ENCODE results near the gene LRRC32. TPM values are rescaled to one million over a fixed set of nuclear protein-coding genes. Genes with fewer than 3 reads are reported as not detected.

LRRC32 gene
- total and polyA plus RNA-seq, 9 of the 15 experiments (the other 6 are each of a cell fraction or from before 2014, with no cell fraction given): 0.10 to 0.50 (median 0.19) TPM; not detected in 5

DNA sequence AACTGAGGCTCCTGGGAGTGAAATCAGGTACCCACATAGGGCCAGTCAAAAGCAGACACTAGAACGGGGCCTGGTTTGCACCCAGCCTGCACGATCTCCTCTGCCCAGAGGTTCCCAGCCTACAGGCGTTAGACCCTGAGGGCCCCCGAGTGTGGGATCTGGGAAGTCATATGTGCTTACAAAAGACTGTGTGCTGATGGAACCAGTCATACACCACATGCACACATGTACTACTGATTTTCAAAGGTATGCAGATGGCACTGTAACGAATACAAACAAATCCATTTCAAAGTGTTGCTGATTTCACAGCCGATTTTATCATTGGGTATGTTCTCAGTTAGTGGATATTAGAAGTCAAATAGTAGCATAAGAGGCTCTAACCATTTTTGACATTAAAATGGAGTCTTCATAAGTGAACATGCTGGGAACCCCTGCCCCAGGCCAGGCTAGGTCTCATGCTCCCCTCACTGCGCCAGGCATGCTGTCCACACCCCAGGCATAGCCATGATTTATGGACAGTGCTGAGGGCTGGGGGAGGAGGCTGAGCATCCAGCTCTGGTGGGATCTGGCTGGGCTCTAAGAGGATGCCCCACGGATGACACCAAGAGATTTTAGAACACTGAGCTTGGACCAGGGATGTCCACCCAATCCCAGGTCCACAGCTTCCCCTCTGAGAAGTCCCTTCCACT lies 38.6 kb upstream of the LRRC32 start:
- Histone ChIP-seq H3K9me1 (ENCODE audit: control insufficient read depth, insufficient read depth, low read length) (no peaks in the 10 kb centered on the region), H3K4me1 (replicated peaks in 1 of 2; ENCODE audit: control insufficient read depth in 2 of 2, insufficient read depth in 2 of 2, low read length in 2 of 2) (peaks cover 8 to 22% of the 10 kb centered on the region in 2 experiments; a peak in 4 of 5 replicates), H3K79me2 (ENCODE audit: control insufficient read depth, insufficient read depth, low read length) (no peaks in the 10 kb centered on the region), H2AFZ (ENCODE audit: low read depth, low read length) (no peak overlapping the region), H3K4me3 (no peak overlapping the region), H4K20me1 (replicated peaks; ENCODE audit: control insufficient read depth, insufficient read depth, low read length) (no peaks in the 10 kb centered on the region), H3K9me3 (replicated peaks; ENCODE audit: control insufficient read depth, insufficient read depth, low read depth, low read length) (0 out of 2 replicates have a peak, but pooled peaks cover 3% of the 10 kb centered on the region), H3K9ac (ENCODE audit: insufficient read depth in 1 of 2, low read depth in 2 of 2, low read length in 2 of 2) (peak overlapping the region in 1 of 2 experiments; percentile 65; a peak in 1 of 4 replicates), H3K27ac (ENCODE audit: extremely low read depth, low read depth, low read length) (no peak overlapping the region), H3K36me3 (ENCODE audit: control insufficient read depth, insufficient read depth, low read length) (no peaks in the 10 kb centered on the region), H3K27me3 (ENCODE audit: control insufficient read depth in 2 of 2, insufficient read depth in 2 of 2, low read length in 2 of 2) (no peaks in the 10 kb centered on the region), H3K4me2 (ENCODE audit: insufficient read depth, low read length) (no peak overlapping the region)
- DNase-seq (ENCODE audit: extremely low read depth in 1 of 4, low spot score in 3 of 4): no peak
- no TSS peak for BruUV-seq (replicated peaks)
- ChIA-PET POLR2A (no interaction called here), CTCF (ENCODE audit: low intra/inter-chr PET ratio) (no interaction called here)
- no peak for FAIRE-seq
- WGBS (ENCODE audit: insufficient coverage, low coverage, missing lambda C conversion rate): 58% methylated on average over 8 of the region's 8 CpGs
- in situ Hi-C loops (cut with MboI) (no loop called here), intact Hi-C loops (cut with micrococcal nuclease) (no loop called here)
- no peak for ATAC-seq
- peak; percentile 36 for TF ChIP-seq RBM25 (IDR thresholded peaks at IDR 0.05; ENCODE audit: low read depth, low read length, severe bottlenecking)
- TF ChIP-seq MEIS2 (IDR thresholded peaks at IDR 0.05; ENCODE audit: partially characterized antibody): peak; percentile 70
- TF ChIP-seq, protein P1, sequence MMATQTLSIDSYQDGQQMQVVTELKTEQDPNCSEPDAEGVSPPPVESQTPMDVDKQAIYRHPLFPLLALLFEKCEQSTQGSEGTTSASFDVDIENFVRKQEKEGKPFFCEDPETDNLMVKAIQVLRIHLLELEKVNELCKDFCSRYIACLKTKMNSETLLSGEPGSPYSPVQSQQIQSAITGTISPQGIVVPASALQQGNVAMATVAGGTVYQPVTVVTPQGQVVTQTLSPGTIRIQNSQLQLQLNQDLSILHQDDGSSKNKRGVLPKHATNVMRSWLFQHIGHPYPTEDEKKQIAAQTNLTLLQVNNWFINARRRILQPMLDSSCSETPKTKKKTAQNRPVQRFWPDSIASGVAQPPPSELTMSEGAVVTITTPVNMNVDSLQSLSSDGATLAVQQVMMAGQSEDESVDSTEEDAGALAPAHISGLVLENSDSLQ (IDR thresholded peaks at IDR 0.05): 0 out of 2 replicates have a peak, but pooled peaks have one; percentile 33
- no peak for TF ChIP-seq SP2 (IDR thresholded peaks at IDR 0.05; ENCODE audit: extremely low read depth, low read depth, low read length, poor library complexity, severe bottlenecking)
- TF ChIP-seq ZNF551 (CRISPR knock-in tag; IDR thresholded peaks at IDR 0.05): no peak
- TF ChIP-seq, protein P2, sequence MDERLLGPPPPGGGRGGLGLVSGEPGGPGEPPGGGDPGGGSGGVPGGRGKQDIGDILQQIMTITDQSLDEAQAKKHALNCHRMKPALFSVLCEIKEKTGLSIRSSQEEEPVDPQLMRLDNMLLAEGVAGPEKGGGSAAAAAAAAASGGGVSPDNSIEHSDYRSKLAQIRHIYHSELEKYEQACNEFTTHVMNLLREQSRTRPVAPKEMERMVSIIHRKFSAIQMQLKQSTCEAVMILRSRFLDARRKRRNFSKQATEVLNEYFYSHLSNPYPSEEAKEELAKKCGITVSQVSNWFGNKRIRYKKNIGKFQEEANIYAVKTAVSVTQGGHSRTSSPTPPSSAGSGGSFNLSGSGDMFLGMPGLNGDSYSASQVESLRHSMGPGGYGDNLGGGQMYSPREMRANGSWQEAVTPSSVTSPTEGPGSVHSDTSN (CRISPR knock-in tag; IDR thresholded peaks at IDR 0.05; ENCODE audit: low read depth): no peak
- TF ChIP-seq, protein P2 (tag; conservative IDR thresholded peaks at IDR 0.05; ENCODE audit: low read depth): peak; percentile 65
